GM19467 (cell line): ENCODE measurements around the gene PRCP.

Experiments
- ATAC-seq: cut with Tn5 transposase; IDR thresholded peaks from one replicate; pipeline ENCODE4 v1.9.1; 2021; ENCODE audit warnings: mild to moderate bottlenecking, moderate library complexity; ENCODE audit not compliant: unreplicated experiment

PRCP gene

GRCh38 chr11:82908311-82908710 lies 8.1 kb upstream of the PRCP start:
- ATAC-seq = no peak

DNA sequence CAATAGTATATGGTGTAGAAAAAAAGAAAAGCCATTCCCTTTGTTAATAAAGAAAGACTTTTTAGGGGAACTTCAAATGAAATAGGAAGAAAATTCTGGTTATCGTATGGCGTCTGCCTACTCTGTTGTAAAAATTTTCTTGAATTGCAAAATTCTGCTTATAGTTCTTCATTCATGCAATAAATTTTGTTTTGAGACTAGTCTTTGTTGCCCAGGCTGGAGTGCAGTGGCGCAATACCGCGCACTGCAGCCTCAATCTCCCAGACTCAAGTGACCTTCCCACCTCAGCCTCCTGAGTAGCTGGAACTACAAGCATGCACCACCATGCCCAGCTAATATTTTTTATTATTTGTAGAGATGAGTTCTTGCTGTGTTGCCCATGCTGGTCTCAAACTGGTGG lies 7.1 kb upstream of the PRCP start:
- no peak for ATAC-seq

DNA sequence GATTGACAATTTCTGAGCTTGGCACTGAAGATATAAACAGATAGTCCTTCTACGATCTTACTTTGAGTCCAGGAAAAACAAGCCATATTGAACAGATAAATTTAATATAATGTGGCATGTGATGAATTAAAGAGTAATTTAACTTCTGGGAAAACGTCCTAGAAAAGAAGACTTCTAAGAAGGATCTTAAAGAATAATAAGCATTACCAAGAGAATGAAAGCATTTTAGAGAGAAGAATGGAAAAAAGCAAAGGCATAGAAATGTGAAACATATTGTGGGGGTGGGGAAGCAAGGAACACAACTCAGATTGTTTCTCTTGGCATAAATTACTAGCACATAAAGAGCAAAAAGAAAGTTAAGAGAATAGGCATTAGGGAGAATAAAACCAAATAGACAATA lies 6.7 kb upstream of the PRCP start:
- ATAC-seq = no peak

- no peak for ATAC-seq
Measured at GRCh38 chr11:82906236-82906635, 6.0 kb upstream of the PRCP start.

- ATAC-seq = no peak
Measured at GRCh38 chr11:82903843-82904586, 3.8 kb upstream of the PRCP start.

- ATAC-seq = no peak
Measured at GRCh38 chr11:82902880-82903279, 2.6 kb upstream of the PRCP start.

GRCh38 chr11:82901922-82902485 lies 1.8 kb upstream of the PRCP start:
- ATAC-seq = no peak

DNA sequence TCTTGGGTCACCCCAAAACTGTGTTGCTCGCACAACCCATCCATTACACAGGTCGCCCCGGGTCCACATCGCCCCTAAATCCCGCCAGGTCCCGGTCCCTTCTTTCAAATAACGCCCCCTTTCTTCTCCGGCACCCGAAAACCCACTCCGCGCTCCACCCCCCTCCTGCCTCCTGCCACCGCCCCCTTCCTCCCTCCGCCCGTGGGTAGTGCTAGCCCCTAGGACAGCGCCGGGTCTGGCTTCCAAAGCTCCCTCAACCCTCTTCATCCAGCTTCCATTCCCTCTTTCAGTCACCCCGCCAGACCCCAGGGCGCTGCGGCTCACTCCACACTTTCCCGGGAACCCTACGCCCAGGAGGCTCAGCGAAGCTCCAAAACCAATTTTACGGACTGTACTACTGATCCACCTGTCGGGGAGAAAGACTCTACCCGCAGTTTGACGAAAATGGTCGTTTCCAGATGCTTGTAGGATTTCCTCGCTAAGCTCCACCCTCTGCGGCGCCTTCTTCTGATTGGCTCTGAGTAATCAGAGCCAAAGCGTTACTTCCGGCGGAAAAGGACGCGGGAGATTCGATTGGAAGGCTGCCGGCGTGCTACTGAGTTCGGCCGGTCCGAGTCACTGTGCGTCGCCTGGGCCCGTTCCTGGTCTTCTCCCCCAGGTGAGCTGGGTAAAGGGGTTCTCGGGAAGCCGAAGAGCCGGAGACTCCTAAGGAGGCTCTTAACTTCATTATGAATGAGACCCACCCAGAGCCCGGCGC lies 1.1 kb upstream of the PRCP start, which contains the start of gene DDIAS:
Gene DDIAS (plus strand): TSS at position 572 of the 757 bp plus-strand sequence. CDS start 13,003 bp downstream, outside the sequence.
- peak; percentile 67 for ATAC-seq

DNA sequence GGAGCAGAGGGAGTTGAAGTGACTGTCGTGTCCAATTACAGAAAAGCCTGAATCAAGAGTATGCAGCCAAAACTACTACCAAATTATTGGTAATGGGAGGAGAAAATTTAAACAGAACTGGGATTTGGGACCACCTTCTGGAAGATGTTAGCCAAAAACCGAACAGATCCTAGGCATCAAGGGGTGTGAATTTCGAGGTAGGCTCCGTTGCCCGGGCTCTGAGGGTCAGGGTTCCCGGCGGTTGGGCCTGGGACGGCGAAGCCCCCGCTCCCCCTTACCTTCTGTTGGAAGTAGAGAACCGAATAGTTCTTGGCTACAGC lies 313 bp downstream of the PRCP start:
- ATAC-seq = no peak

- ATAC-seq = no peak
Measured at GRCh38 chr11:82899186-82899820, 927 bp downstream of the PRCP start.

DNA sequence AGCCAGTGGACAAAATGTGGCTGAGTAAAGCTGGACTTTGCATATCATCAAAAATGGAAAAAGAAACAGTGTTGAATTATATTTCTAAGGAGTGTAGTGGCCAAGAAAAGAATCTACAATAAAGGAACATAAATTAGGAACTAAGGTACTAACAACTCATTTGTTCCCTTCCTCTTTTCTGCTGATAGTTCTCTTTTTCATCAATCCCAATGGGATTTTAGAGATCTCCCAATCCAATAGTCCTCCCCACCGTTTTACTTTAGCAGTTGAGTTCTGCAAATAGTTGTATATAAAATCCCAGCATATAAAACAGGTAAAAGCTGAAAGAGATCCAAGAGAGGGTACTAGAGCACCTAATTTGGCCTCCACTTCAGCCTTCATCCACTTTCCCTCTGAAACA lies 2.0 kb downstream of the PRCP start:
- no peak for ATAC-seq

DNA sequence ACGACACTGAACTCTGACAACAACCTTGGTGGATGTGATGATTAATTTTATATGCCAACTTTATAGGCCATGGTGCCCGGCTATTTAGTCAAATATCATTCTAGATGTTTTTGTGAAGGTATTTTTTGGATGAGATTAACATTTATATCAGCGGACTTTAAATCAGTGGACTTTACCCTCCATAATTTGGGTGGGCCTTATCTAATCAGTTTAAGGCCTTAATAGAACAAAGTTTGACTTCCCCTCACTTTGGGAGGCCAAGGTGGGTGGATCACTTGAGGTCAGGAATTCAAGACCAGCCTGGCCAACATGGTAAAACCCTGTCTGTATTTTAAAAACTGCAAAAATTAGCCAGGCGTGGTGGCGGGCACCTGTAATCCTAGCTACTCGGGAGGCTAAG lies 4.0 kb downstream of the PRCP start:
- no peak for ATAC-seq

- peak; percentile 26 for ATAC-seq
Measured at GRCh38 chr11:82895437-82896091, 4.7 kb downstream of the PRCP start.

- no peak for ATAC-seq
Measured at GRCh38 chr11:82892611-82893169, 7.5 kb downstream of the PRCP start.

DNA sequence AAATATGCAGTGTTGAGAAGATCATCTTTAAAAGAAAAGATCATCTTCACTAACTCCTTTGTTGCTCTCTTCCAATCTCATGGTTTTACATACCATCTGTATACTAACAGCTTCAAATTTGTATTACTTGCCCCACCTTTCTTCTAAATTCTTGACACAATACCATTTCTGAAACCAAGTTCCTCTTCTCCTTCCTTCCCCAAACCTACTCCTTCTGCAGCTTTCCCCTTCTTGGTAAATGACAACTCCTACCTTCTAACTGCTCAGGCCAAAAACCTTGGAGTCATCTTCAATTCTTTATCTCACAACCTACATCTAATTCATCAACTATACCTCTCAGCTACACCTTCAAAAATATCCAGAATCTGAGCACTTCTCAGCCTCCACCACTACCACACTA lies 9.3 kb downstream of the PRCP start:
- ATAC-seq = no peak

DNA sequence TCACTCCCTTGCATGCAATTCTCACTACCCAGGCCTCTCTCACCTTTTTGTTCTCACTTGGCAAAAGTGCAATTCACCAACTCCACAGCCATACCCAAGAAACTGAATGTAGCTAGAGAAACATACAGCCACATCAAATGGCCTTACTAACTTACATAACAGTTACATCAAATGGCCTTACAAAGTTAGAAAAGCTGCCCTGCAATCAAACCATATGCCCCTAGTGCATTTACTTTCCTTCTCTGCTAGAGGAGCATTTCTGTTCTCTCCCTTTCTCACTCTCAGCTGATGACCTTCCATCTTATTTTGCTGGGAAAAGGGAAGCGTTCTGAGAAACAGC lies 10.3 kb downstream of the PRCP start:
- ATAC-seq = no peak

GRCh38 chr11:82889133-82890001 lies 10.9 kb downstream of the PRCP start:
- ATAC-seq = no peak

GRCh38 chr11:82883853-82884252 lies 16.4 kb downstream of the PRCP start:
- no peak for ATAC-seq

- no peak for ATAC-seq
Measured at GRCh38 chr11:82874646-82875523, 25.3 kb downstream of the PRCP start.
